Endothelial cell of umbilical vein (primary cell): Measurements from ENCODE around the gene NAGLU. TPM values are rescaled to one million over a fixed set of nuclear protein-coding genes. Genes with fewer than 3 reads are reported as not detected.

Source experiments
- BruUV-seq: library from RNA; stranded (reverse); fragments of 400-500 nt; replicated peaks from 2 replicates; lab custom pipeline; 2021; lab: Mats Ljungman, UMichigan
- CTCF ChIA-PET: fragments of 300-600, 350-600 bp; sonication (Branson Sonifier 250); formaldehyde crosslinking; loops from one replicate; lab custom pipeline; 2021; ENCODE audit warnings: antibody characterized with exemption, inconsistent platforms; lab: Charles Lee
- POLR2A ChIA-PET: fragments of 300-600, 350-600 bp; sonication (Branson Sonifier 250); formaldehyde crosslinking; loops from one replicate; lab custom pipeline; 2021; ENCODE audit warnings: antibody characterized with exemption, inconsistent platforms; lab: Charles Lee
- DNase-seq: peaks from one replicate; pipeline ENCODE4 v3.0.0-alpha.2; 2011; ENCODE audit warnings: low read depth, low spot score
- FAIRE-seq: peaks from 2 replicates; lab custom pipeline; 2011; peaks lifted over from hg19 to GRCh38; lab: Jason Lieb, UNC
- H2AFZ ChIP-seq: 2 replicates; pipeline ENCODE4 v1.6.0; 2012; ENCODE audit warnings: low read depth, low read length, control low read depth, inconsistent platforms
- H3K27ac ChIP-seq: 2 replicates; pipeline ENCODE4 v1.5.1; 2011; ENCODE audit warnings: low read depth, mild to moderate bottlenecking, control low read depth, low read length, moderate library complexity; ENCODE audit not compliant: insufficient read depth
- H3K27me3 ChIP-seq, 2 experiments: 2 replicates each; pipeline versions ENCODE4 v1.6.0 to v1.6.1; 2011; ENCODE audit warnings: low read length in 2 of 2, mixed read lengths in 1 of 2; ENCODE audit not compliant: control insufficient read depth in 2 of 2, insufficient read depth in 2 of 2
- H3K36me3 ChIP-seq, 2 experiments: 2 replicates in 1 of 2; 3 replicates in 1 of 2; pipeline ENCODE4 v1.5.1; 2011; ENCODE audit warnings: low read length in 2 of 2, mild to moderate bottlenecking in 1 of 2, moderate library complexity in 1 of 2; ENCODE audit not compliant: control insufficient read depth in 2 of 2, insufficient read depth in 2 of 2; ENCODE audit errors: extremely low read depth in 1 of 2
- H3K4me1 ChIP-seq: 3 replicates; pipeline ENCODE4 v1.5.1; 2011; ENCODE audit warnings: mild to moderate bottlenecking, low read length; ENCODE audit not compliant: control insufficient read depth, insufficient read depth; ENCODE audit errors: extremely low read depth
- H3K4me2 ChIP-seq: 2 replicates; pipeline ENCODE4 v1.6.1; 2011; ENCODE audit warnings: low read length, control low read depth, mixed read lengths; ENCODE audit not compliant: insufficient read depth
- H3K4me3 ChIP-seq, 3 experiments: fragments of 200-600 bp in 1 of 3; sonication (generic), shearing (Covaris generic) in 1 of 3; replicated peaks in 1 of 3; 2 replicates each; pipeline ENCODE4 v1.5.1; 2011 to 2016; ENCODE audit warnings: control low read depth in 3 of 3, low read length in 3 of 3, mild to moderate bottlenecking in 2 of 3, inconsistent platforms in 1 of 3, low read depth in 1 of 3, moderate library complexity in 1 of 3; ENCODE audit not compliant: insufficient read depth in 1 of 3
- H3K79me2 ChIP-seq: 2 replicates; pipeline ENCODE4 v1.6.0; 2012; ENCODE audit warnings: low read length, inconsistent platforms; ENCODE audit not compliant: control insufficient read depth, insufficient read depth
- H3K9ac ChIP-seq: replicated peaks from 2 replicates; pipeline ENCODE3; 2011; ENCODE audit warnings: low read length, control low read depth; ENCODE audit not compliant: insufficient read depth; ENCODE audit errors: extremely low read depth
- H3K9me1 ChIP-seq: replicated peaks from 3 replicates; pipeline ENCODE4 v1.6.0; 2011; ENCODE audit warnings: mild to moderate bottlenecking, low read length; ENCODE audit not compliant: control insufficient read depth, insufficient read depth; ENCODE audit errors: extremely low read depth
- H3K9me3 ChIP-seq: replicated peaks from 2 replicates; pipeline ENCODE4 v1.5.1; 2012; ENCODE audit warnings: low read length, inconsistent platforms; ENCODE audit not compliant: control insufficient read depth, insufficient read depth
- H4K20me1 ChIP-seq: replicated peaks from 2 replicates; pipeline ENCODE3; 2011; ENCODE audit warnings: mild to moderate bottlenecking, low read length; ENCODE audit not compliant: control insufficient read depth, insufficient read depth; ENCODE audit errors: extremely low read depth
- EZH2 ChIP-seq: IDR thresholded peaks from 2 replicates; pipeline ENCODE4 v1.6.1; 2012; ENCODE audit warnings: borderline replicate concordance, low read depth, mild to moderate bottlenecking, moderate library complexity, low read length, inconsistent platforms; ENCODE audit not compliant: severe bottlenecking
- FOS ChIP-seq: IDR thresholded peaks from 2 replicates; pipeline ENCODE4 v1.6.1; 2011; ENCODE audit warnings: mild to moderate bottlenecking, low read length, moderate library complexity, borderline replicate concordance; ENCODE audit not compliant: insufficient read depth
- GATA2 ChIP-seq: IDR thresholded peaks from 2 replicates; pipeline ENCODE4 v1.7.0; 2011; ENCODE audit warnings: low read depth, mild to moderate bottlenecking, moderate library complexity, mixed read lengths, low read length; ENCODE audit not compliant: insufficient read length, insufficient read depth
- JUN ChIP-seq: IDR thresholded peaks from 2 replicates; pipeline ENCODE4 v1.6.1; 2011; ENCODE audit warnings: borderline replicate concordance, low read depth; ENCODE audit not compliant: insufficient read length, insufficient read depth
- MAX ChIP-seq: IDR thresholded peaks from 2 replicates; pipeline ENCODE4 v1.6.1; 2011; ENCODE audit not compliant: insufficient read depth, insufficient read length
- MYC ChIP-seq: IDR thresholded peaks from one replicate; pipeline ENCODE4 v1.6.1; 2011; ENCODE audit warnings: mild to moderate bottlenecking, low read depth, low read length
- POLR2A ChIP-seq: IDR thresholded peaks from 2 replicates; pipeline ENCODE4 v1.6.1; 2012; ENCODE audit warnings: low read depth, mild to moderate bottlenecking, control low read depth, low read length
- POLR2AphosphoS5 ChIP-seq: IDR thresholded peaks from 2 replicates; pipeline ENCODE4 v1.6.1; 2012; ENCODE audit warnings: low read depth, mild to moderate bottlenecking, control low read depth, low read length, moderate library complexity; ENCODE audit not compliant: insufficient read depth
- dilution Hi-C: fragments of 300-500 bp; cut with MboI; formaldehyde crosslinking; loops from one replicate; pipeline ENCODE4 v1.15.0; 2019; ENCODE audit warnings: low sequenced_read_pairs; ENCODE audit not compliant: extremely low pct_ligation_motif_present
- intact Hi-C: fragments of 100-400 bp; cut with micrococcal nuclease; formaldehyde crosslinking; loops from one replicate; pipeline ENCODE4 v1.10.0; 2022
- polyA plus RNA-seq, 4 experiments: library from polyadenylated mRNA; depleted of rRNA in 3 of 4; stranded (reverse) in 3 of 4; unstranded in 1 of 4; fragments of >200 nt; gene quantifications; 2 replicates each; pipeline versions ENCODE4 v1.2.1 to v1.2.3, GENCODE V29; 2011 to 2012; ENCODE audit warnings: missing spikeins in 1 of 4
- total RNA-seq: library from RNA; stranded (reverse); gene quantifications from 2 replicates; pipeline ENCODE4 v1.2.3, GENCODE V29; 2021
- TF ChIP-seq, protein P1 (sequence below), 2 donors: IDR thresholded peaks; 1 replicate in 1 of 2; 2 replicates in 1 of 2; pipeline ENCODE4 v1.5.1; 2011; ENCODE audit warnings: low read length in 2 of 2, mild to moderate bottlenecking in 2 of 2, moderate library complexity in 2 of 2, control low read depth in 1 of 2, inconsistent platforms in 1 of 2, low read depth in 1 of 2; ENCODE audit not compliant: insufficient read depth in 1 of 2; ENCODE audit errors: extremely low read depth in 1 of 2

NAGLU gene
- total and polyA plus RNA-seq, 2 donors (not counting 3 experiments of a cell fraction or from before 2014, with no cell fraction given) = 50.2 to 54.2 TPM

- no peak overlapping the region for H3K4me2 ChIP-seq
- H3K9ac ChIP-seq = no peak overlapping the region
- H3K79me2 ChIP-seq = no peaks in the 10 kb centered on the region
- no peaks in the 10 kb centered on the region for H4K20me1 ChIP-seq
- no peak overlapping the region for H3K27ac ChIP-seq
- TF ChIP-seq POLR2AphosphoS5 = no peak
- no peak for TF ChIP-seq POLR2A
- no peak for TF ChIP-seq MYC
- TF ChIP-seq JUN = no peak
- TF ChIP-seq, protein P1, sequence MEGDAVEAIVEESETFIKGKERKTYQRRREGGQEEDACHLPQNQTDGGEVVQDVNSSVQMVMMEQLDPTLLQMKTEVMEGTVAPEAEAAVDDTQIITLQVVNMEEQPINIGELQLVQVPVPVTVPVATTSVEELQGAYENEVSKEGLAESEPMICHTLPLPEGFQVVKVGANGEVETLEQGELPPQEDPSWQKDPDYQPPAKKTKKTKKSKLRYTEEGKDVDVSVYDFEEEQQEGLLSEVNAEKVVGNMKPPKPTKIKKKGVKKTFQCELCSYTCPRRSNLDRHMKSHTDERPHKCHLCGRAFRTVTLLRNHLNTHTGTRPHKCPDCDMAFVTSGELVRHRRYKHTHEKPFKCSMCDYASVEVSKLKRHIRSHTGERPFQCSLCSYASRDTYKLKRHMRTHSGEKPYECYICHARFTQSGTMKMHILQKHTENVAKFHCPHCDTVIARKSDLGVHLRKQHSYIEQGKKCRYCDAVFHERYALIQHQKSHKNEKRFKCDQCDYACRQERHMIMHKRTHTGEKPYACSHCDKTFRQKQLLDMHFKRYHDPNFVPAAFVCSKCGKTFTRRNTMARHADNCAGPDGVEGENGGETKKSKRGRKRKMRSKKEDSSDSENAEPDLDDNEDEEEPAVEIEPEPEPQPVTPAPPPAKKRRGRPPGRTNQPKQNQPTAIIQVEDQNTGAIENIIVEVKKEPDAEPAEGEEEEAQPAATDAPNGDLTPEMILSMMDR (IDR thresholded peaks at IDR 0.05; ENCODE audit: extremely low read depth in 1 of 2, insufficient read depth in 1 of 2, low read depth in 1 of 2, low read length in 2 of 2) = no peak
- TF ChIP-seq EZH2 = no peak
- TF ChIP-seq GATA2 = no peak
- no peak for TF ChIP-seq MAX
- no peak for TF ChIP-seq FOS
- CTCF ChIA-PET = interaction anchor here (1.4 to 2.0 kb wide), 4 partner anchors 11 to 125 kb away, joined by 4 to 13 read pairs (median 5); no protein-coding TSS in a partner anchor
- H2AFZ ChIP-seq = no peak overlapping the region
- no peaks in the 10 kb centered on the region for H3K36me3 ChIP-seq
- intact Hi-C loops = no loop called here
- dilution Hi-C loops = no loop called here
- POLR2A ChIA-PET = no interaction called here
- no peaks in the 10 kb centered on the region for H3K9me3 ChIP-seq
- H3K4me1 ChIP-seq = peaks cover 15% of the 10 kb centered on the region
- no peaks in the 10 kb centered on the region for H3K27me3 ChIP-seq
- FAIRE-seq = no peak
- DNase-seq = no peak
- no peaks in the 10 kb centered on the region for H3K9me1 ChIP-seq
- H3K4me3 ChIP-seq = no peak overlapping the region
- BruUV-seq = no TSS peak
These were observed 5.0 kb upstream of the NAGLU start for GRCh38 chr17:42530952-42531454.
